H9 (cell line): ENCODE results near the gene SRGAP3. TPM values are rescaled to one million over a fixed set of nuclear protein-coding genes. Genes with fewer than 3 reads are reported as not detected.

Source experiments
- DNase-seq: peaks from one replicate; pipeline ENCODE4 v3.0.0-alpha.2; 2017
- H2AFZ ChIP-seq: one replicate; pipeline ENCODE4 v1.6.1; 2013; ENCODE audit warnings: mild to moderate bottlenecking, low read length, control low read depth, moderate library complexity
- H2AK5ac ChIP-seq: 2 replicates; pipeline ENCODE4 v1.6.1; 2013; ENCODE audit warnings: low read length, control low read depth, mixed read lengths; ENCODE audit not compliant: insufficient read length
- H2BK120ac ChIP-seq: one replicate; pipeline ENCODE4 v1.6.1; 2013; ENCODE audit warnings: low read depth, mild to moderate bottlenecking, low read length, control low read depth, inconsistent platforms; ENCODE audit not compliant: poor library complexity, severe bottlenecking
- H2BK12ac ChIP-seq: 2 replicates; pipeline ENCODE4 v1.6.1; 2013; ENCODE audit warnings: low read length, control low read depth, mixed read lengths, low read depth; ENCODE audit not compliant: insufficient read length
- H2BK15ac ChIP-seq: 2 replicates; pipeline ENCODE4 v1.6.1; 2013; ENCODE audit warnings: low read depth, low read length, control low read depth
- H2BK20ac ChIP-seq: one replicate; pipeline ENCODE4 v1.6.1; 2013; ENCODE audit warnings: low read depth, mild to moderate bottlenecking, low read length, control low read depth, inconsistent platforms; ENCODE audit not compliant: poor library complexity, severe bottlenecking
- H2BK5ac ChIP-seq: 2 replicates; pipeline ENCODE4 v1.6.1; 2013; ENCODE audit warnings: low read length, control low read depth, mixed read lengths; ENCODE audit not compliant: insufficient read length
- H3K14ac ChIP-seq: 2 replicates; pipeline ENCODE4 v1.6.1; 2013; ENCODE audit warnings: low read length, control low read depth; ENCODE audit not compliant: insufficient read depth
- H3K18ac ChIP-seq: 2 replicates; pipeline ENCODE4 v1.6.1; 2013; ENCODE audit warnings: low read depth, mild to moderate bottlenecking, mixed read lengths, low read length, control low read depth; ENCODE audit not compliant: insufficient read length
- H3K23ac ChIP-seq: 2 replicates; pipeline ENCODE4 v1.6.1; 2013; ENCODE audit warnings: low read length, control low read depth, mixed read lengths, low read depth; ENCODE audit not compliant: insufficient read length
- H3K23me2 ChIP-seq: 2 replicates; pipeline ENCODE4 v1.6.1; 2013; ENCODE audit warnings: low read depth, mild to moderate bottlenecking, mixed read lengths, low read length, control low read depth; ENCODE audit not compliant: insufficient read length, poor library complexity, severe bottlenecking
- H3K27ac ChIP-seq: 2 replicates; pipeline ENCODE4 v1.5.1; 2013; ENCODE audit warnings: low read length, control low read depth, mixed read lengths, low read depth; ENCODE audit not compliant: insufficient read length
- H3K27me3 ChIP-seq: 2 replicates; pipeline ENCODE4 v1.6.1; 2013; ENCODE audit warnings: low read length, control low read depth, inconsistent platforms; ENCODE audit not compliant: insufficient read depth
- H3K4ac ChIP-seq: 2 replicates; pipeline ENCODE4 v1.6.1; 2013; ENCODE audit warnings: low read depth, mild to moderate bottlenecking, control low read depth, inconsistent platforms, low read length, moderate library complexity
- H3K4me1 ChIP-seq: 2 replicates; pipeline ENCODE4 v1.6.1; 2013; ENCODE audit warnings: low read length, control low read depth, inconsistent platforms; ENCODE audit not compliant: insufficient read depth
- H3K4me2 ChIP-seq: 2 replicates; pipeline ENCODE4 v1.6.1; 2013; ENCODE audit warnings: low read length, control low read depth, mixed read lengths; ENCODE audit not compliant: insufficient read length, insufficient read depth
- H3K56ac ChIP-seq: 2 replicates; pipeline ENCODE4 v1.6.1; 2013; ENCODE audit warnings: low read depth, mild to moderate bottlenecking, mixed read lengths, low read length, control low read depth; ENCODE audit not compliant: insufficient read length
- H3K79me1 ChIP-seq: 2 replicates; pipeline ENCODE4 v1.6.1; 2013; ENCODE audit warnings: low read depth, mild to moderate bottlenecking, moderate library complexity, low read length, control low read depth, inconsistent platforms; ENCODE audit not compliant: insufficient read depth, poor library complexity, severe bottlenecking
- H3K79me2 ChIP-seq: 2 replicates; pipeline ENCODE4 v1.6.1; 2013; ENCODE audit warnings: low read length, control low read depth, inconsistent platforms; ENCODE audit not compliant: insufficient read depth
- H3K9ac ChIP-seq: 2 replicates; pipeline ENCODE4 v1.6.1; 2013; ENCODE audit warnings: low read length, control low read depth, mixed read lengths; ENCODE audit not compliant: insufficient read length; ENCODE audit errors: extremely low read depth
- H3K9me3 ChIP-seq: one replicate; pipeline ENCODE4 v1.6.1; 2013; ENCODE audit warnings: low read depth, low read length, inconsistent platforms; ENCODE audit not compliant: control insufficient read depth
- H3T11ph ChIP-seq: one replicate; pipeline ENCODE4 v1.6.1; 2013; ENCODE audit warnings: mild to moderate bottlenecking, low read length, control low read depth, inconsistent platforms
- H4K20me1 ChIP-seq: one replicate; pipeline ENCODE4 v1.6.1; 2013; ENCODE audit not compliant: control insufficient read depth, insufficient read length, insufficient read depth
- H4K5ac ChIP-seq: 2 replicates; pipeline ENCODE4 v1.6.1; 2013; ENCODE audit warnings: low read depth, mild to moderate bottlenecking, mixed read lengths, low read length, control low read depth; ENCODE audit not compliant: insufficient read length
- H4K8ac ChIP-seq: replicated peaks from 2 replicates; pipeline ENCODE4 v1.6.1; 2013; ENCODE audit warnings: low read length, control low read depth, mixed read lengths, low read depth; ENCODE audit not compliant: insufficient read length
- H4K91ac ChIP-seq: 2 replicates; pipeline ENCODE4 v1.6.1; 2013; ENCODE audit warnings: low read depth, mild to moderate bottlenecking, moderate library complexity, mixed read lengths, low read length, control low read depth; ENCODE audit not compliant: insufficient read length
- H3K27ac Mint-ChIP-seq, 3 experiments: 2 replicates in 2 of 3; 3 replicates in 1 of 3; pipeline ENCODE4 v1.8.0; 2020 to 2021; ENCODE audit warnings: mixed read lengths in 3 of 3, mild to moderate bottlenecking in 1 of 3, moderate library complexity in 1 of 3
- H3K27me3 Mint-ChIP-seq: 2 replicates; pipeline ENCODE4 v1.8.0; 2021; ENCODE audit warnings: low read depth, mild to moderate bottlenecking, moderate library complexity, mixed read lengths
- H3K36me3 Mint-ChIP-seq, 3 experiments: 2 replicates in 2 of 3; 3 replicates in 1 of 3; pipeline ENCODE4 v1.8.0; 2020 to 2021; ENCODE audit warnings: low read depth in 3 of 3, mixed read lengths in 3 of 3; ENCODE audit not compliant: insufficient read depth in 1 of 3
- H3K4me1 Mint-ChIP-seq, 2 experiments: 2 replicates each; pipeline ENCODE4 v1.8.0; 2020; ENCODE audit warnings: mixed read lengths in 2 of 2
- H3K4me3 Mint-ChIP-seq, 2 experiments: 2 replicates in 1 of 2; 3 replicates in 1 of 2; pipeline ENCODE4 v1.8.0; 2020 to 2021; ENCODE audit warnings: mild to moderate bottlenecking in 2 of 2, mixed read lengths in 2 of 2, moderate library complexity in 1 of 2
- H3K9me3 Mint-ChIP-seq, 2 experiments: 2 replicates in 1 of 2; 3 replicates in 1 of 2; pipeline ENCODE4 v1.8.0; 2020; ENCODE audit warnings: mild to moderate bottlenecking in 2 of 2, mixed read lengths in 2 of 2, moderate library complexity in 1 of 2
- WGBS: extraction: QIAGEN DNeasy Blood & Tissue Kit; methylation state at CpG from one replicate; pipeline ENCODE4 v1.1.7; 2013; ENCODE audit warnings: missing lambda C conversion rate, low lambda C conversion rate, mixed read lengths; ENCODE audit not compliant: insufficient read length; ENCODE audit errors: extremely low coverage; 5-methylcytosine and 5-hydroxymethylcytosine counted together
- total RNA-seq: library from RNA; stranded (reverse); gene quantifications from 2 replicates; pipeline ENCODE4 v1.2.1, GENCODE V29; 2021
- TF ChIP-seq, protein P1 (sequence below): fragments of 200-600 bp; sonication (generic); conservative IDR thresholded peaks from 3 replicates; pipeline ENCODE4 v1.8.0; 2021; ENCODE audit warnings: antibody characterized with exemption, mild to moderate bottlenecking

Gene SRGAP3
- total RNA-seq, 1 experiment from 2014 or later, result 3.4 TPM

DNA sequence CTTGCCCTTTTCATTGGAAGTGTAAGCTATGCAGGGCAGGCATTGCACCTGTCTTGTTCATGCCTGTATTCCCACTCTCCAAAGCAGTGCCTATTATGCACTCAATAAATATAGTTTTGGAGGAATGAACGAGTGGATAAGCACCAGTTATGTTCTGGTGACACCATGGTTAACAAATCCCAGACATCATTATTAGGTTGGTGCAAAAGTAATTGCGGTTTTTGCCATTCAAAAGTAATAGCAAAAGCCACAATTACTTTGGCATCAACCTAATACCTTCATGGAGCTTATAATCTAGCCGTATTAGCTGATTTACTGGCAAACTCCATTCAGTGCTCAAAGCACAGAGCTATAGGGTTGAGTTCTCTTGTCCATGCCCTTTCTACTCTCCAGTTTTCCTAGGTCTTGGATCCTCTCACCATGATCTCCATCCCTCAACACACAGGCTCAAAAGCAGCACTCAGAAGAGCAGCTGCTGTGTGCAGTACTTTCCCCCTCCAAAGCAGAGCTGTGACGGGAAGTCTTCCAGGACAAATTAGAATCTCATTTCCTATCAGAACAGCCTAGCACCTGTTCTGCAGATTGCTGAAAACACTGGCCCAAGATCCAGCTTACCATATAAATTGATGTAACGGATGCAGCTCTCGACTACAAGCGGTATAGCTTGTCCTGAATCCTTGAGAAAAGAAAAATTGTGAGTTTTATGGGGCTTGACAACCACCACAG, 223.0 kb downstream of the SRGAP3 start:
- H2BK15ac ChIP-seq, result no peak overlapping the region
- WGBS, result no CpG with 5 or more reads among the region's 7 CpGs
- no peak overlapping the region for H4K91ac ChIP-seq
- Mint-ChIP-seq H3K9me3 (no peaks in the 10 kb centered on the region), H3K27ac (0 out of 7 replicates have a peak overlapping the region, but pooled peaks of 1 of the 3 experiments have one; percentile 16), H3K36me3 (no peaks in the 10 kb centered on the region), H3K4me1 (peaks cover 15 to 20% of the 10 kb centered on the region in 2 experiments), H3K27me3 (no peaks in the 10 kb centered on the region), H3K4me3 (no peak overlapping the region)
- H3K27me3 ChIP-seq, result no peaks in the 10 kb centered on the region
- no peak overlapping the region for H3K9ac ChIP-seq
- H2BK120ac ChIP-seq, result no peak overlapping the region
- H3K4me2 ChIP-seq, result no peak overlapping the region
- no peaks in the 10 kb centered on the region for H3K79me1 ChIP-seq
- no peak overlapping the region for H3K23ac ChIP-seq
- no peak overlapping the region for H4K8ac ChIP-seq
- H4K20me1 ChIP-seq, result no peaks in the 10 kb centered on the region
- TF ChIP-seq, protein P1, sequence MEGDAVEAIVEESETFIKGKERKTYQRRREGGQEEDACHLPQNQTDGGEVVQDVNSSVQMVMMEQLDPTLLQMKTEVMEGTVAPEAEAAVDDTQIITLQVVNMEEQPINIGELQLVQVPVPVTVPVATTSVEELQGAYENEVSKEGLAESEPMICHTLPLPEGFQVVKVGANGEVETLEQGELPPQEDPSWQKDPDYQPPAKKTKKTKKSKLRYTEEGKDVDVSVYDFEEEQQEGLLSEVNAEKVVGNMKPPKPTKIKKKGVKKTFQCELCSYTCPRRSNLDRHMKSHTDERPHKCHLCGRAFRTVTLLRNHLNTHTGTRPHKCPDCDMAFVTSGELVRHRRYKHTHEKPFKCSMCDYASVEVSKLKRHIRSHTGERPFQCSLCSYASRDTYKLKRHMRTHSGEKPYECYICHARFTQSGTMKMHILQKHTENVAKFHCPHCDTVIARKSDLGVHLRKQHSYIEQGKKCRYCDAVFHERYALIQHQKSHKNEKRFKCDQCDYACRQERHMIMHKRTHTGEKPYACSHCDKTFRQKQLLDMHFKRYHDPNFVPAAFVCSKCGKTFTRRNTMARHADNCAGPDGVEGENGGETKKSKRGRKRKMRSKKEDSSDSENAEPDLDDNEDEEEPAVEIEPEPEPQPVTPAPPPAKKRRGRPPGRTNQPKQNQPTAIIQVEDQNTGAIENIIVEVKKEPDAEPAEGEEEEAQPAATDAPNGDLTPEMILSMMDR, result no peak
- no peak overlapping the region for H4K5ac ChIP-seq
- H3K79me2 ChIP-seq, result no peaks in the 10 kb centered on the region
- H3K18ac ChIP-seq, result no peak overlapping the region
- no peak overlapping the region for H3K56ac ChIP-seq
- no peak for DNase-seq
- no peak overlapping the region for H2BK5ac ChIP-seq
- no peak overlapping the region for H3T11ph ChIP-seq
- H2AFZ ChIP-seq, result no peak overlapping the region
- no peaks in the 10 kb centered on the region for H3K9me3 ChIP-seq
- H3K4me1 ChIP-seq, result no peaks in the 10 kb centered on the region
- no peak overlapping the region for H3K14ac ChIP-seq
- no peak overlapping the region for H3K27ac ChIP-seq
- H3K4ac ChIP-seq, result no peak overlapping the region
- no peaks in the 10 kb centered on the region for H3K23me2 ChIP-seq
- no peak overlapping the region for H2BK12ac ChIP-seq
- no peak overlapping the region for H2BK20ac ChIP-seq
- no peak overlapping the region for H2AK5ac ChIP-seq
